ENCODE results near the gene PATJ.
"Not testable (repeated sequence)": the region's sequence is repeated elsewhere in the genome, so short reads cannot be mapped to it uniquely, and the experiment has no call there.

PATJ gene

GRCh38 chr1:61942856-61943255 lies 200.6 kb downstream of the PATJ start:
- H3K9ac ChIP-seq (ENCODE audit: low read depth, low read length, poor library complexity, severe bottlenecking), result no peak overlapping the region
- TF ChIP-seq EZH2phosphoT487 (IDR thresholded peaks at IDR 0.05; ENCODE audit: borderline replicate concordance), result no peak
- no peak for TF ChIP-seq CTCF (conservative IDR thresholded peaks at IDR 0.05; ENCODE audit: low read length)
- no peaks in the 10 kb centered on the region for H3K27me3 ChIP-seq (ENCODE audit: insufficient read depth, low read length, poor library complexity, severe bottlenecking)
- no peaks in the 10 kb centered on the region for H3F3A ChIP-seq (ENCODE audit: low read depth)
- no peaks in the 10 kb centered on the region for H3K9me3 ChIP-seq (ENCODE audit: insufficient read depth, low read depth, low read length)
- H2AFZ ChIP-seq (ENCODE audit: low read length), result no peak overlapping the region
- no peaks in the 10 kb centered on the region for H3K79me2 ChIP-seq (ENCODE audit: insufficient read depth, low read length)
- H3K4me1 ChIP-seq (ENCODE audit: insufficient read depth, low read length, poor library complexity, severe bottlenecking), result no peaks in the 10 kb centered on the region
- H3K4me2 ChIP-seq (ENCODE audit: low read depth, low read length, poor library complexity, severe bottlenecking), result no peak overlapping the region
- no peaks in the 10 kb centered on the region for H3K36me3 ChIP-seq (ENCODE audit: insufficient read depth, low read length)
- H3K9me2 ChIP-seq (replicated peaks; ENCODE audit: low read depth, low read length), result no peaks in the 10 kb centered on the region
- H3K4me3 ChIP-seq (ENCODE audit: low read length, poor library complexity, severe bottlenecking), result no peak overlapping the region
- H4K20me1 ChIP-seq (ENCODE audit: insufficient read depth, low read length, poor library complexity, severe bottlenecking), result no peaks in the 10 kb centered on the region

DNA sequence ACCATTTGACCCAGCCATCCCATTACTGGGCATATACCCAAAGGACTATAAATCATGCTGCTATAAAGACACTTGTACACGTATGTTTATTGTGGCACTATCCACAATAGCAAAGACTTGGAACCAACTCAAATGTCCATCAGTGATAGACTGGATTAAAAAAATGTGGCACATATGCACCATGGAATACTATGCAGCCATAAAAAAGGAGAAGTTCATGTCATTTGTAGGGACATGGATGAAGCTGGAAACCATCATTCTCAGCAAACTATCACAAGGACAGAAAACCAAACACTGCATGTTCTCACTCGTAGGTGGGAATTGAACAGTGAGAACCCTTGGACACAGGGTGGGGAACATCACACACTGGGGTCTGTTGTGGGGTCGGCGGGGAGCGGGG lies 206.4 kb downstream of the PATJ start:
- not testable (repeated sequence) for H3K27me3 ChIP-seq (ENCODE audit: insufficient read depth, low read length, poor library complexity, severe bottlenecking); H3K4me2 ChIP-seq (ENCODE audit: low read depth, low read length, poor library complexity, severe bottlenecking); H4K20me1 ChIP-seq (ENCODE audit: insufficient read depth, low read length, poor library complexity, severe bottlenecking); H3K4me3 ChIP-seq (ENCODE audit: low read length, poor library complexity, severe bottlenecking); H3K9me2 ChIP-seq (replicated peaks; ENCODE audit: low read depth, low read length); H3K9me3 ChIP-seq (ENCODE audit: insufficient read depth, low read depth, low read length); H3F3A ChIP-seq (ENCODE audit: low read depth); H3K4me1 ChIP-seq (ENCODE audit: insufficient read depth, low read length, poor library complexity, severe bottlenecking); H3K9ac ChIP-seq (ENCODE audit: low read depth, low read length, poor library complexity, severe bottlenecking); H3K79me2 ChIP-seq (ENCODE audit: insufficient read depth, low read length); H3K36me3 ChIP-seq (ENCODE audit: insufficient read depth, low read length); H2AFZ ChIP-seq (ENCODE audit: low read length)

DNA sequence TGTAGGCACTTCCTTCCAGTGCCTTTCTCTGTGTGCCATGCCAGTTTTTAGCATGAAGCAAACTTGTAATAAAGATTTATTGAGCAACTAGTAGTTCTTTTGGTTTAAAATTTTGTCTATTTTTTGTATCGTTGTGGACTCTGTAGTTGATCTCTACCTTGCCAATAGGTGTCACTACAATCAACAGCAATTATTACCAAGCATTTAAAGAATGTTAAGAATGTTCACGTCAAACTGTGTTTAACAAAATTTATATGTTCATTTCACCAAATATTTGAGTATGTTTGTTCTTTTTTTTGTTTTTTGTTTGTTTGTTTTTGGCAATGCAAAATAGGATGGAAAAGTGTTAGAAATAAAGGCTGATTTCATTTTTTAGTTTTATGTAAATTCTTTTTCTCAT lies 208.1 kb downstream of the PATJ start:
- Histone ChIP-seq H3K4me1 (ENCODE audit: insufficient read depth, low read length, poor library complexity, severe bottlenecking) (no peaks in the 10 kb centered on the region), H3K9me2 (replicated peaks; ENCODE audit: low read depth, low read length) (no peaks in the 10 kb centered on the region), H2AFZ (ENCODE audit: low read length) (no peak overlapping the region), H3K9ac (ENCODE audit: low read depth, low read length, poor library complexity, severe bottlenecking) (no peak overlapping the region), H3F3A (ENCODE audit: low read depth) (no peaks in the 10 kb centered on the region), H3K4me3 (ENCODE audit: low read length, poor library complexity, severe bottlenecking) (no peak overlapping the region), H3K27me3 (ENCODE audit: insufficient read depth, low read length, poor library complexity, severe bottlenecking) (no peaks in the 10 kb centered on the region), H3K79me2 (ENCODE audit: insufficient read depth, low read length) (no peaks in the 10 kb centered on the region), H3K9me3 (ENCODE audit: insufficient read depth, low read depth, low read length) (no peaks in the 10 kb centered on the region), H4K20me1 (ENCODE audit: insufficient read depth, low read length, poor library complexity, severe bottlenecking) (no peaks in the 10 kb centered on the region), H3K4me2 (ENCODE audit: low read depth, low read length, poor library complexity, severe bottlenecking) (no peak overlapping the region), H3K36me3 (ENCODE audit: insufficient read depth, low read length) (no peaks in the 10 kb centered on the region)
- TF ChIP-seq CTCF (conservative IDR thresholded peaks at IDR 0.05; ENCODE audit: low read length) (peak; percentile 71), EZH2phosphoT487 (IDR thresholded peaks at IDR 0.05; ENCODE audit: borderline replicate concordance) (no peak)

- Histone ChIP-seq H3K79me2 (ENCODE audit: insufficient read depth, low read length) (no peaks in the 10 kb centered on the region), H3F3A (ENCODE audit: low read depth) (no peaks in the 10 kb centered on the region), H3K4me2 (ENCODE audit: low read depth, low read length, poor library complexity, severe bottlenecking) (no peak overlapping the region), H3K27me3 (ENCODE audit: insufficient read depth, low read length, poor library complexity, severe bottlenecking) (no peaks in the 10 kb centered on the region), H3K9me3 (ENCODE audit: insufficient read depth, low read depth, low read length) (no peaks in the 10 kb centered on the region), H3K4me3 (ENCODE audit: low read length, poor library complexity, severe bottlenecking) (no peak overlapping the region), H3K4me1 (ENCODE audit: insufficient read depth, low read length, poor library complexity, severe bottlenecking) (no peaks in the 10 kb centered on the region), H3K9ac (ENCODE audit: low read depth, low read length, poor library complexity, severe bottlenecking) (no peak overlapping the region), H2AFZ (ENCODE audit: low read length) (no peak overlapping the region), H4K20me1 (ENCODE audit: insufficient read depth, low read length, poor library complexity, severe bottlenecking) (no peaks in the 10 kb centered on the region), H3K9me2 (replicated peaks; ENCODE audit: low read depth, low read length) (no peaks in the 10 kb centered on the region), H3K36me3 (ENCODE audit: insufficient read depth, low read length) (no peaks in the 10 kb centered on the region)
- TF ChIP-seq CTCF (conservative IDR thresholded peaks at IDR 0.05; ENCODE audit: low read length), result no peak
- TF ChIP-seq EZH2phosphoT487 (IDR thresholded peaks at IDR 0.05; ENCODE audit: borderline replicate concordance), result no peak
These were observed 209.7 kb downstream of the PATJ start for GRCh38 chr1:61951731-61952580.

All from Loucy (cell line).